Left ventricle myocardium superior (tissue), 1 donor: ENCODE results near the gene FBXW12. TPM values are rescaled to one million over a fixed set of nuclear protein-coding genes. Genes with fewer than 3 reads are reported as not detected.

Experiments
- ATAC-seq: fragments of 200-7000 bp; cut with Tn5 transposase; one replicate; pipeline ENCODE4 v1.9.1; 2020; ENCODE audit warnings: mild to moderate bottlenecking, moderate library complexity
- DNase-seq: peaks from one replicate; pipeline ENCODE4 v3.0.0-alpha.2; 2020
- intact Hi-C: fragments of 100-400 bp; cut with micrococcal nuclease; formaldehyde crosslinking; loops from one replicate; pipeline ENCODE4 v1.11.0; 2022
- total RNA-seq: library from RNA; stranded (reverse); fragmentation: NEBNext Ultra II Directional; extraction: Animal tissue kit (Norgen Biotek cat#: 25700); gene quantifications from one replicate; pipeline ENCODE4 v1.2.1, GENCODE V29; 2021
- donor health status: DM: no; HTN: yes; CAD: no; lungs with severe emphysema.

Gene FBXW12
- total RNA-seq, 1 donor from 2014 or later = not detected

- DNase-seq = peak; percentile 63
- intact Hi-C loops = no loop called here
- ATAC-seq = peak; percentile 16
Observed at GRCh38 chr3:48428572-48429316, 56.7 kb downstream of the FBXW12 start.

DNA sequence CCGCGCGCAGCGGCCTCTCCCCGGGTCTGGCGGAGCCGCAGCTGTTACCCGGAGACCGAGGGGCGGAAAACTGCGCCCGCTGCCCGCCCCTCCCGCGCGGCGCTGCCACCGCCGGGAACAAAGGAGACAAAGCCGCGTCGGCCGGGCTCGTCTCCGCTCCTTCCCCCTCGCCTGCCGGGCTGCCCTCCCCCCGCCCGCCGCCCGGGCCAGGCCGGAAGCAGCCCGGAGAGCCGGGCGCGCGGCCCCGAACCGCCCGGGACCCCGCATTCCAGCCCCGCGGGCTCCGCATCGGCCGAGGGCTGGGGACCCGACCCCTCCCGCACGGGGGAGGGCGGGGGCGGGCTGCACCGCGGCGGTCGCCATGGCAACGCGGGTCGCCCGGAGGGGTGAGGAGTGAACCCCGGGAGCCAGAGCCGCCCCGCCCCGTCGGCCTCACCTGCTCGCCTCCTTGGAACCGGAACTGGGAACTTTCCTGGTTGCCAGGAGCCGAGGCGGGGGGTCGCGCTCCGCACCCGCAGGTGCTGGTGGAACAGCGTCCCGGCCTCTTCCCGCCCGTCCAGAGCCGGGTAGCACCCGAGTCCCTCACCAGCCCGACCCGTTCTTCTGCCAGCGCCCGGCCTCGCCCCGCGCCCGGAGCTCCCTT, 57.4 kb downstream of the FBXW12 start:
- ATAC-seq = peak; percentile 23
- DNase-seq = peak; percentile 71
- intact Hi-C loops = no loop called here

- ATAC-seq = peak; percentile 2
- intact Hi-C loops = loop anchor here (10.0 kb wide), 1 partner anchor 155 kb away; no protein-coding TSS in a partner anchor
- peak; percentile 56 for DNase-seq
Observed at GRCh38 chr3:48429960-48430707, 58.1 kb downstream of the FBXW12 start, which contains the start of gene PLXNB1. TSS of gene PLXNB1 (minus strand) at chr3:48430086. CDS start at chr3:48424611, 5,475 bp downstream.

DNA sequence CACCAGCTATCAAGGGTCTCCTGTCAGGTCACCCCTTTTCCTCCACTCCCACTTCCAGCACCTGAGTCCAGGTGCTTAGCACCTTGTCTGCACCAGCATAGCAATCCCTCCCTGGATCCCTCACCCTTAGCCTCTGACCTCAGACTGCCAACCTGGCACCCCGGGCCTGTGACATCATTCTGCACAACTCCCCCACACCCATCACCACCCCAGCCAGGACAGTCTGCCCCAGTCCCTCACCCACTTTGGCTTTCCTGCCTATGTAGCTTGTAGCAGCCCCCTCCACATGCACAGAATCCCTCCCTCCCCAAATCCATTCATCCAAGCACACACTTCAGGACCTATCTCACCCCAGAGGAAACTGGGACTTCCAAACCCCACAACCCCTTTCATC, 58.7 kb downstream of the FBXW12 start:
- no peak for ATAC-seq
- DNase-seq = no peak
- intact Hi-C loops = loop anchor here (10.0 kb wide), 1 partner anchor 156 kb away; no protein-coding TSS in a partner anchor

DNA sequence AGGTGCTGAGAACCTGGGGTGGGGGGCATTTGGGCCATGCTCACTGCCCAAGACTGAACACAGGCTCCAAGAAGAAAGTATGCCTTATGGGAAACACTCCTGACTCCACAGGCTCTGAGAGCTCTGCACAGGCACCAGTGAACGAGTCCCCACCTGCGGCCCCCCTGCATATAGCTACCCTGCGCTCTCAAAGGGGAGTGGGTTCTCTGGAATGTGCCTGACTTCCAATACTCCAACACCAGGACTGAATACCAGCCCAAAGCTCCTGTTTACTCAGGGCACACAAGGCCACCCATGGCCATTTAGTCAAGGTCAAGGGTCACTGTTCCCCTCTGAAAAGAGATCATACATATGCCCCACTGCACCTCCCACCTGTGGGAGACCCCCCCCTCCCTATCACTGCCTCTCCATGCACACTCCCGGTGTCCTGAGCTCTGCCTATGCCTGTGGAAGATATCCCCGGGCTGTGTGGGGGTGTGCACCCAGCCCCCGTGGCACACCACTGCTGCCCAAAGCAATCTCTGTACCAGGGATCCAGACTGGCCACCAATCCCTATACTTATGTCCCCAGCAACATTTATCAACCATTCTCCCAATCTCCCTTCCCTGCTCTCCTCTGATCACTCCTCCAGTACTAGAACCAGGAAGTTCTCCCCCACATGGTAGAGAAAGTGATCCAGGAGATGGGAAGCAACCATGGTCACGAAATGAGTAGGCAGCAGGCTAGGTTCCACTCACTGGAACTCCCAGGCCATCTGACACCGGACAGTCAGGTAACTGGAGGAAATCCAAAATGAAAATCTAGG, 59.4 kb downstream of the FBXW12 start:
- DNase-seq = no peak
- intact Hi-C loops = loop anchor here (10.0 kb wide), 1 partner anchor 157 kb away; no protein-coding TSS in a partner anchor
- ATAC-seq = no peak

DNA sequence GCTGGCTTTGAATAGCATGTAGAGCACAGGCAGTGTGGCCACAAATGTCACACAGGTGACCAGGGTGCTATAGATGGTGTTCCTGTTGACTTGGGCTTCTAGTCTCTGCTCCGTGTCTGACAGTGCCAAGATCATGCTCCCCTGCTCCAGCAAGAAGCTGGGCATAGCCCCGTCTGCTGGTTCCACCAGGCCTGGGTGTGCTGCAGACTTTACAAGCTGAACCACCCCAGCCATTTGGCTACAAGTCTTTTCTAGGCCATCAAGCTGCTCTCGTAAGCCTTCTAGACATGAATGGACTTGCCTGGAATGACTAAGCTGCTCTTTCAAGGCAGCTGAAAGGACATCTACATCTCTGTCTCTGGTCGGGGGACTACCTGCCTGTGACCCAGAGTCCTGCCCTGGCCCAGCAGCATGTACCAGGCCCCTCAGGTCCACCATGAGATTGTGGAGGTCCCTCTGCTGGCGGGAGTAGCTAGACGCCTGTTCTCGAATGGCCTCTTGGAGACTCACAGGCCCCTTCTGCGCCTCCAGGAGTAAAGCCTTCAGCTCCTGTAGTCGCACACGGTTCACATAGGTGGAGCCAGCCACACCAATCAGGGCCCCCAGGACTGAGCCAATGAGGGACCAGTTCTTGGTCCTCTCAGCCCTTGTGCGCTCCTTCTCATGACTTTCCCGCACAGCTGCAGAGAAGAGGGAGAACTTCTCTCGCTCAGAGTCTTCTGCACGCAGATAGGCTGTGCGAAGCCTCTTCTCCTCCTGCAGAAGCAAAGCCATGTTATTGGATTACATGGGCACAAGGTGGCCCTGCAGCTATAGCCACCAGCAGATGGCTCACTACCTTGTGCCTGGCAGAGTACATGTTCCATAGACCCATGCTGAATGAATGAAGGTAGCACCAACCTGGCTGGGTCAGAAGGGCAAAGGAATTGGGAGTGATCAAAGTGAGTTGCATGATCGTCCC, 60.7 kb downstream of the FBXW12 start:
- DNase-seq (no peak), ATAC-seq (no peak)
- intact Hi-C loops = loop anchor here (10.0 kb wide), 1 partner anchor 158 kb away; no protein-coding TSS in a partner anchor

GRCh38 chr3:48433472-48434118, 61.6 kb downstream of the FBXW12 start:
- DNase-seq (no peak), ATAC-seq (no peak)
- intact Hi-C loops = loop anchor here (10.0 kb wide), 1 partner anchor 159 kb away; no protein-coding TSS in a partner anchor

DNA sequence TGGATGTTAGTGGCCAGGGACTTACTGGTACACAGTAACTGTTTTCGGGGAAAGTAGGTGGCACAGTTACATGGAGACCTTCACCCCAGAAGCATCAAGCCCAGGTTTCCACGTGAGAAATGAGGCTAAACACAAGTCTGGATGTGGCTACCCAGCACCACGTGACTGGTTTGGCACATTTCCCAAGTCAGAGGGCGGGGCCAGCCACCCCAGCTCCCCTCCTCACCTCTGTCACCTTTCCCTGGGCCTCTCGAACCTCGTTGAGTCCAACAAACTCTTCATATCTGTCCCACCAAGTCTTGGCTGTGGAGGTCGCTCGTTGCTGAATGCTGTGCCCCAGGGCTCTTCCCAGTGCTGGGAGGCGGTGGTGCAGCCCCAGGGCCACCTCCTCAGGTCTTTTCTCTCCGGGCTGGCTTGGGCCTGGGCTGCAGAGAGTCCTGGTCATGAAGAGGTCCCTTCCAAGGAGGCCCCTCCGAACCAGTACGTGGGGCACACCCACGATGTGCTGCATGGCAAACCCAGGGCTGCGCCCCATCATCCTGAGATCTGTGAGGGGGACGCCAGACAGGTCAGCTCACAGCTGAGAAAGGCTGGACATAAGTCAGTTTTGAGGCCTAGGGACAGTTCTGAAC, 62.7 kb downstream of the FBXW12 start:
- DNase-seq (no peak), ATAC-seq (no peak)
- intact Hi-C loops = loop anchor here (5.0 to 10.0 kb wide), 2 partner anchors 37 to 160 kb away; no protein-coding TSS in a partner anchor

DNA sequence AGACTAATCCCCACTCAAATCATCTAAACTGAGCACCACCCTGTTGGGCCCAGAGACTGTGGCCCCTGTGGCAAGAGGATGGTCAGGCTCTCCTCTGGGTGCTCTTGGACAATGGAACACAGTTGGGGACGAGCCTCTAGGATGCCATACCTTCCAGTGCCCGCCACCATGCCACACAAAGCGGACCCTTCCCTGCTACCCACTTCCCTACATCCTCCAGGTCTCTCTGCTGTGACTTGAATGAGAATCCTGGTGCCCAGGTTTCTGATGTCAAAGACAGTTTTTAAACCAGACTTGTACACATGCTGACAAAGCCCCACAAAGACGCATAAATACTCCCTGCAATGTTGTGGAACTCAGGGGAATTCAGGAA, 63.2 kb downstream of the FBXW12 start:
- DNase-seq (no peak), ATAC-seq (no peak)
- intact Hi-C loops = loop anchor here (5.0 to 10.0 kb wide), 2 partner anchors 38 to 160 kb away; no protein-coding TSS in a partner anchor

- peak; percentile 59 for ATAC-seq
- intact Hi-C loops = loop anchor here (5.0 to 10.0 kb wide), 2 partner anchors 39 to 161 kb away; no protein-coding TSS in a partner anchor
- DNase-seq = peak; percentile 88
Observed at GRCh38 chr3:48435774-48436476, 63.9 kb downstream of the FBXW12 start.

- intact Hi-C loops = loop anchor here (5.0 to 10.0 kb wide), 2 partner anchors 39 to 162 kb away; no protein-coding TSS in a partner anchor
- DNase-seq (no peak), ATAC-seq (no peak)
Observed at GRCh38 chr3:48436477-48436787, 64.4 kb downstream of the FBXW12 start.

GRCh38 chr3:48436855-48437254, 64.8 kb downstream of the FBXW12 start:
- no peak for DNase-seq
- no peak for ATAC-seq
- intact Hi-C loops = loop anchor here (5.0 to 10.0 kb wide), 2 partner anchors 40 to 162 kb away; no protein-coding TSS in a partner anchor

- DNase-seq (no peak), ATAC-seq (no peak)
- intact Hi-C loops = loop anchor here (5.0 to 10.0 kb wide), 2 partner anchors 41 to 163 kb away; no protein-coding TSS in a partner anchor
Observed at GRCh38 chr3:48437812-48438211, 65.8 kb downstream of the FBXW12 start.

DNA sequence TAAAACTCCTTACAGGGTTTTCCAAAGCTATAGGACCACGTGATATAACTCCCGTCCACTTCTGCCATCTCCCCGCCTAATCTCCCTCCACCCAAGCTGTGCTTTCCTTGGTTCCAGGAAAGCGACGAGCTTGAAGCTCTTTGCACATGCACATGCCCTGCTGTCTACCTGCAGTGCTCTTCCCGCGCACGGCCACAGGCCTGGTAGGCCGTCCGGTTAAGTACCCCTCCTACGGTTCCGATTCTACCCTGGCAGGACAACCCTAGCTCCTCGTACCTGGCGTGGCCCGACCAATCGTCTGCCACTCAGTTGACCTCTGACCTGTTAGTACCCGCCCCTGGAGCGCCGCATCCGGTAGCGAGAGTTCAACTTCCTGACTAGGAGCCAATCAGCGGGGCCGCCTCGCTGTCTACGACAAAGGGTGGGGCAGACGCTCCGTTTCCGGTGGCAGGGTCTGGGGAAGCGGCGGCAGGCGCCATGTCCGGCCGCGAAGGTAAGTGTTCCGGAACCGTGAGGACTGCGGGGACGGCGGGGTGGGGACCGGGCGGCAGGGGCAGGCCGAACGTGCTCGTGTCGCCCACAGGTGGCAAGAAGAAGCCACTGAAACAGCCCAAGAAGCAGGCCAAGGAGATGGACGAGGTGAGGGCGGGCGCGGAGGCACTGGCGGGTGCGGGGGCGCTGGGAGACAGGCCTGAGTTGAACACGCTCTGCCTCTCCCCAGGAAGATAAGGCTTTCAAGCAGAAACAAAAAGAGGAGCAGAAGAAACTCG, 68.0 kb downstream of the FBXW12 start, which contains the start of the genes CCDC51 and TMA7:
TSS of gene CCDC51 (minus strand) at position 300 of the 770 bp plus-strand sequence. CDS start 4,991 bp downstream, outside the sequence.
TSS of gene TMA7 (plus strand) at position 438 of the 770 bp plus-strand sequence. CDS start at position 478, 40 bp downstream.
- peak; percentile 98 for ATAC-seq
- intact Hi-C loops = loop anchor here (5.0 to 10.0 kb wide), 2 partner anchors 43 to 165 kb away; no protein-coding TSS in a partner anchor
- peak; percentile 99 for DNase-seq

DNA sequence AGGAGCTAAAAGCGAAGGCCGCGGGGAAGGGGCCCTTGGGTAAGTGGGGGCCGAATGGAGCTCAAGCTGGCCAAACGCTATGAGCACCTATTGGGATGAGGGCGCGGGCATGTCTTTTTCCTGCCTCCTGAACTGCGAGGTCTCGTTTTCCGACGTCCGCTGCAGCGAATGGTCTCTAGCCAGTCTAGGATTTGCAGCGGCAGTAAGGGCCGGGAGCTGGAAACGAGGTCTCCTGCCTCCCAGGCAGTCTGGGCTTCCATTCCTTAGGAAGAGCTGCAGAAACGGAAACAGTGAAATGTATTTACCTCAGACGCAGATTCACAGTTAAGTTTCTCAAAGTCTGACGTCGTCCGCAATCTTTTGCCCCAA, 68.6 kb downstream of the FBXW12 start:
- ATAC-seq (no peak), DNase-seq (no peak)
- intact Hi-C loops = no loop called here
